H1 (cell line): ENCODE measurements around the gene DCLK1. TPM values are rescaled to one million over a fixed set of nuclear protein-coding genes. Genes with fewer than 3 reads are reported as not detected.

Experiments
- ASH2L ChIP-seq: fragments of 200-600, 300-600 bp; sonication (generic); IDR thresholded peaks from one replicate; pipeline ENCODE4 v1.7.1; 2017; ENCODE audit warnings: low read length
- ATF2 ChIP-seq: IDR thresholded peaks from 2 replicates; pipeline ENCODE4 v1.6.1; 2012; ENCODE audit warnings: low read length, inconsistent platforms
- BCL11A ChIP-seq, 2 experiments: IDR thresholded peaks; one replicate each; pipeline ENCODE4 v1.6.1; 2011; ENCODE audit warnings: low read depth in 2 of 2, low read length in 2 of 2, mild to moderate bottlenecking in 2 of 2
- CBX8 ChIP-seq: fragments of 300-800, 300-1000 bp; sonication (generic); IDR thresholded peaks from 2 replicates; pipeline ENCODE4 v1.7.1; 2016; ENCODE audit warnings: low read depth, low read length, borderline replicate concordance
- JUN ChIP-seq: IDR thresholded peaks from 2 replicates; pipeline ENCODE4 v1.6.1; 2011; ENCODE audit warnings: low read depth, mild to moderate bottlenecking, improper control_type of control experiment, low read length
- JUND ChIP-seq: IDR thresholded peaks from 2 replicates; pipeline ENCODE4 v1.6.1; 2011; ENCODE audit warnings: mild to moderate bottlenecking, improper control_type of control experiment, low read length
- RAD21 ChIP-seq, 2 experiments: IDR thresholded peaks in 1 of 2; conservative IDR thresholded peaks in 1 of 2; 2 replicates each; pipeline ENCODE4 v1.6.1; 2011; ENCODE audit warnings: low read depth in 2 of 2, low read length in 2 of 2, improper control_type of control experiment in 1 of 2, inconsistent platforms in 1 of 2, mild to moderate bottlenecking in 1 of 2, moderate library complexity in 1 of 2
- YY1 ChIP-seq: IDR thresholded peaks from 2 replicates; pipeline ENCODE4 v1.6.1; 2011; ENCODE audit warnings: low read depth, mild to moderate bottlenecking, low read length
- polyA plus RNA-seq, 7 experiments: library from polyadenylated mRNA; depleted of rRNA in 3 of 7; stranded (reverse) in 5 of 7; unstranded in 2 of 7; fragments of >200 nt in 5 of 7; fragments of 200-250 nt in 2 of 7; gene quantifications; 1 replicate in 5 of 7; 2 replicates in 1 of 7; 4 replicates in 1 of 7; pipeline versions ENCODE4 v1.2.1 to v1.2.3, GENCODE V29; 2011 to 2013; ENCODE audit warnings: missing spikeins in 2 of 7, mixed read lengths in 2 of 7
- total RNA-seq: library from RNA; stranded (reverse); fragmentation: NEBNext Ultra II Directional; extraction: Animal tissue kit (Norgen Biotek cat#: 25700); gene quantifications from 2 replicates; pipeline ENCODE4 v1.2.1, GENCODE V29; 2021

The DCLK1 gene
- total and polyA plus RNA-seq, 2 of the 8 experiments (the other 6 are each of a cell fraction or from before 2014, with no cell fraction given): 22.8 to 41.0 TPM

DNA sequence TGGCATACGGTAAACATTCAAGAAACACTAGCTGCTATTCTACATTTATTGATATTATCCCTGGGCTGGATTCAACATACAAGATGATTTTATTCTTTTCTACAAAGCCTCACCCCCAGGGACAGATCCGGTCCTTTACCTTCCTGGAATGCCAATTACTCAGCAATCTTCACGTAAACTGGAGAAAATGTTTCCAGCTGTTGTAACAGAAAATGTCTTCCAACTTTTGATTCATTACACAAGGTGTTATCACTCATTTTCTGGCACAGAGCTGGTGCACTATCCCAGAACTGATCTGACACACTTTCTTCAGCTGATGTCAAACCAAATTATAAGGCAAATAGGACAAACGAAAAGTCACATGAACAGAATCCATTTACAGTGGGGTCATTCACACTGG, 33.1 kb downstream of the DCLK1 start (continued):
- no peak for TF ChIP-seq ATF2
- TF ChIP-seq JUN: no peak
- TF ChIP-seq YY1: no peak
- no peak for TF ChIP-seq BCL11A (IDR thresholded peaks at IDR 0.05; ENCODE audit: low read depth in 2 of 2, low read length in 2 of 2)
- TF ChIP-seq RAD21 (IDR thresholded peaks at IDR 0.05 in 1 of 2, conservative IDR thresholded peaks at IDR 0.05 in 1 of 2; ENCODE audit: low read depth in 2 of 2, low read length in 2 of 2): no peak
- no peak for TF ChIP-seq CBX8
- no peak for TF ChIP-seq JUND
- no peak for TF ChIP-seq ASH2L
